H1 (cell line): ENCODE data around the gene GOLGA3. TPM values are rescaled to one million over a fixed set of nuclear protein-coding genes. Genes with fewer than 3 reads are reported as not detected.
"Not testable (repeated sequence)": the region's sequence is repeated elsewhere in the genome, so short reads cannot be mapped to it uniquely, and the experiment has no call there.

Source experiments
- CTCF ChIA-PET: fragments of 300-600 bp; sonication (Branson Sonifier 250); formaldehyde crosslinking; loops from one replicate; lab custom pipeline; 2021; ENCODE audit not compliant: partially characterized antibody; lab: Charles Lee
- POLR2A ChIA-PET: fragments of 300-600 bp; sonication (Branson Sonifier 250); formaldehyde crosslinking; loops from one replicate; lab custom pipeline; 2021; ENCODE audit warnings: inconsistent platforms; ENCODE audit not compliant: partially characterized antibody; lab: Charles Lee
- DNase-seq, 2 experiments: peaks; one replicate each; pipeline versions ENCODE4 v3.0.0 to v3.0.0-alpha.2; 2010 to 2022; ENCODE audit warnings: low spot score in 2 of 2, low read depth in 1 of 2, mixed read lengths in 1 of 2
- FAIRE-seq: peaks from 2 replicates; lab custom pipeline; 2011; peaks lifted over from hg19 to GRCh38; lab: Jason Lieb, UNC
- H2AFZ ChIP-seq: 2 replicates; pipeline ENCODE4 v1.8.1; 2012; ENCODE audit warnings: low read length, inconsistent platforms
- H2AK5ac ChIP-seq: 2 replicates; pipeline ENCODE4 v1.6.1; 2013; ENCODE audit warnings: low read depth, low read length
- H2BK120ac ChIP-seq: replicated peaks from 2 replicates; pipeline ENCODE3; 2013; ENCODE audit warnings: low read depth, low read length, inconsistent platforms
- H2BK12ac ChIP-seq: 2 replicates; pipeline ENCODE4 v1.6.1; 2013; ENCODE audit warnings: low read depth, low read length
- H2BK15ac ChIP-seq: 2 replicates; pipeline ENCODE4 v1.6.1; 2013; ENCODE audit warnings: low read length
- H2BK20ac ChIP-seq: 2 replicates; pipeline ENCODE4 v1.6.1; 2013; ENCODE audit warnings: low read length
- H2BK5ac ChIP-seq: 2 replicates; pipeline ENCODE4 v1.6.1; 2013; ENCODE audit warnings: low read depth, low read length
- H3K14ac ChIP-seq: 2 replicates; pipeline ENCODE4 v1.6.1; 2013; ENCODE audit warnings: inconsistent platforms; ENCODE audit not compliant: insufficient read length
- H3K18ac ChIP-seq: 2 replicates; pipeline ENCODE4 v1.6.1; 2013; ENCODE audit warnings: low read length; ENCODE audit errors: extremely low read depth
- H3K23ac ChIP-seq: 2 replicates; pipeline ENCODE4 v1.6.1; 2013; ENCODE audit warnings: inconsistent platforms; ENCODE audit not compliant: insufficient read length
- H3K23me2 ChIP-seq: 2 replicates; pipeline ENCODE4 v1.6.1; 2013; ENCODE audit warnings: low read depth, low read length
- H3K27ac ChIP-seq: 2 replicates; pipeline ENCODE4 v1.6.1; 2011; ENCODE audit warnings: low read depth, low read length, inconsistent platforms
- H3K27me3 ChIP-seq, 4 experiments: replicated peaks in 1 of 4; 1 replicate in 1 of 4; 2 replicates in 3 of 4; pipeline versions ENCODE4 v1.6.1 to v1.8.1; 2011 to 2013; ENCODE audit warnings: low read length in 3 of 4, mild to moderate bottlenecking in 3 of 4, inconsistent platforms in 2 of 4, mixed read lengths in 2 of 4, moderate library complexity in 1 of 4; ENCODE audit not compliant: control insufficient read depth in 3 of 4, insufficient read depth in 3 of 4; ENCODE audit errors: extremely low read depth in 1 of 4
- H3K36me3 ChIP-seq, 4 experiments: 2 replicates each; pipeline versions ENCODE4 v1.6.1 to v1.8.1; 2011 to 2013; ENCODE audit warnings: mild to moderate bottlenecking in 4 of 4, low read length in 3 of 4, moderate library complexity in 2 of 4, control low read depth in 1 of 4, inconsistent platforms in 1 of 4; ENCODE audit not compliant: insufficient read depth in 4 of 4, control insufficient read depth in 2 of 4
- H3K4ac ChIP-seq: replicated peaks from 2 replicates; pipeline ENCODE3; 2013; ENCODE audit warnings: low read length, low read depth, mixed read lengths, inconsistent platforms; ENCODE audit not compliant: insufficient read length
- H3K4me1 ChIP-seq, 4 experiments: replicated peaks in 1 of 4; 1 replicate in 1 of 4; 2 replicates in 3 of 4; pipeline versions ENCODE4 v1.6.1 to v1.8.1; 2011 to 2013; ENCODE audit warnings: low read length in 3 of 4, inconsistent platforms in 2 of 4, mixed read lengths in 1 of 4; ENCODE audit not compliant: insufficient read depth in 4 of 4, control insufficient read depth in 3 of 4
- H3K4me2 ChIP-seq, 2 experiments: 2 replicates each; pipeline versions ENCODE4 v1.6.1 to v1.8.1; 2011 to 2013; ENCODE audit warnings: low read depth in 2 of 2, low read length in 2 of 2, control low read depth in 1 of 2, inconsistent platforms in 1 of 2, mild to moderate bottlenecking in 1 of 2; ENCODE audit not compliant: insufficient read depth in 1 of 2
- H3K4me3 ChIP-seq, 4 experiments: fragments of 200-600, 300-600 bp in 1 of 4; sonication (generic), shearing (Covaris generic), sonication (Bioruptor Twin) in 1 of 4; 2 replicates each; pipeline versions ENCODE4 v1.5.1 to v1.8.1; 2011 to 2016; ENCODE audit warnings: low read length in 4 of 4, low read depth in 3 of 4, control low read depth in 2 of 4, inconsistent platforms in 2 of 4, mild to moderate bottlenecking in 2 of 4, mixed read lengths in 1 of 4, moderate library complexity in 1 of 4; ENCODE audit not compliant: insufficient read depth in 2 of 4; ENCODE audit errors: extremely low read depth in 1 of 4
- H3K56ac ChIP-seq: replicated peaks from 2 replicates; pipeline ENCODE3; 2013; ENCODE audit warnings: low read depth, mild to moderate bottlenecking, mixed read lengths, low read length, inconsistent platforms; ENCODE audit not compliant: insufficient read length
- H3K79me1 ChIP-seq: 2 replicates; pipeline ENCODE4 v1.6.1; 2013; ENCODE audit warnings: low read depth, low read length, control low read depth
- H3K79me2 ChIP-seq, 2 experiments: 2 replicates each; pipeline versions ENCODE4 v1.6.1 to v1.8.1; 2012 to 2013; ENCODE audit warnings: low read length in 2 of 2, mild to moderate bottlenecking in 2 of 2, inconsistent platforms in 1 of 2; ENCODE audit not compliant: insufficient read depth in 2 of 2, control insufficient read depth in 1 of 2
- H3K9ac ChIP-seq, 4 experiments: replicated peaks in 1 of 4; 1 replicate in 1 of 4; 2 replicates in 3 of 4; pipeline versions ENCODE4 v1.6.1 to v1.8.1; 2011 to 2013; ENCODE audit warnings: low read depth in 3 of 4, low read length in 3 of 4, control low read depth in 2 of 4, mild to moderate bottlenecking in 2 of 4, moderate library complexity in 2 of 4, inconsistent platforms in 1 of 4; ENCODE audit errors: extremely low read depth in 1 of 4
- H3K9me3 ChIP-seq, 2 experiments: 2 replicates each; pipeline versions ENCODE4 v1.6.1 to v1.8.1; 2012 to 2013; ENCODE audit warnings: mild to moderate bottlenecking in 2 of 2, moderate library complexity in 2 of 2, control low read depth in 1 of 2, inconsistent platforms in 1 of 2, low read depth in 1 of 2, low read length in 1 of 2, mixed read lengths in 1 of 2; ENCODE audit not compliant: insufficient read depth in 2 of 2
- H4K20me1 ChIP-seq, 2 experiments: replicated peaks in 1 of 2; 2 replicates each; pipeline versions ENCODE3 to v1.8.1; 2011 to 2013; ENCODE audit warnings: inconsistent platforms in 2 of 2, low read length in 2 of 2, mild to moderate bottlenecking in 1 of 2; ENCODE audit not compliant: insufficient read depth in 2 of 2, control insufficient read depth in 1 of 2
- H4K5ac ChIP-seq: 2 replicates; pipeline ENCODE4 v1.6.1; 2013; ENCODE audit warnings: low read length, low read depth, mixed read lengths, inconsistent platforms; ENCODE audit not compliant: insufficient read length
- H4K8ac ChIP-seq: 2 replicates; pipeline ENCODE4 v1.8.0; 2013; ENCODE audit warnings: mild to moderate bottlenecking, moderate library complexity, low read length, inconsistent platforms; ENCODE audit not compliant: insufficient read depth; ENCODE audit errors: extremely low read depth
- H4K91ac ChIP-seq: replicated peaks from 2 replicates; pipeline ENCODE3; 2013; ENCODE audit warnings: low read length, mixed read lengths, inconsistent platforms; ENCODE audit not compliant: insufficient read length
- WGBS, 2 experiments: shearing (Covaris generic) in 1 of 2; methylation state at CpG; one replicate each; pipeline versions ENCODE4 v1.1.6 to v1.1.7; 2013 to 2015; ENCODE audit warnings: low lambda C conversion rate in 2 of 2, mixed read lengths in 2 of 2, inconsistent platforms in 1 of 2, low coverage in 1 of 2, missing lambda C conversion rate in 1 of 2; ENCODE audit not compliant: insufficient replicate concordance in 2 of 2, insufficient coverage in 1 of 2, insufficient read length in 1 of 2; ENCODE audit errors: extremely low coverage in 1 of 2, missing lambda C conversion rate in 1 of 2; 5-methylcytosine and 5-hydroxymethylcytosine counted together
- polyA plus RNA-seq, 7 experiments: library from polyadenylated mRNA; depleted of rRNA in 3 of 7; stranded (reverse) in 5 of 7; unstranded in 2 of 7; fragments of >200 nt in 5 of 7; fragments of 200-250 nt in 2 of 7; gene quantifications; 1 replicate in 5 of 7; 2 replicates in 1 of 7; 4 replicates in 1 of 7; pipeline versions ENCODE4 v1.2.1 to v1.2.3, GENCODE V29; 2011 to 2013; ENCODE audit warnings: missing spikeins in 2 of 7, mixed read lengths in 2 of 7
- total RNA-seq: library from RNA; stranded (reverse); fragmentation: NEBNext Ultra II Directional; extraction: Animal tissue kit (Norgen Biotek cat#: 25700); gene quantifications from 2 replicates; pipeline ENCODE4 v1.2.1, GENCODE V29; 2021

GOLGA3 gene
- total and polyA plus RNA-seq, 2 of the 8 experiments (the other 6 are each of a cell fraction or from before 2014, with no cell fraction given), result 6.4 to 33.1 TPM

DNA sequence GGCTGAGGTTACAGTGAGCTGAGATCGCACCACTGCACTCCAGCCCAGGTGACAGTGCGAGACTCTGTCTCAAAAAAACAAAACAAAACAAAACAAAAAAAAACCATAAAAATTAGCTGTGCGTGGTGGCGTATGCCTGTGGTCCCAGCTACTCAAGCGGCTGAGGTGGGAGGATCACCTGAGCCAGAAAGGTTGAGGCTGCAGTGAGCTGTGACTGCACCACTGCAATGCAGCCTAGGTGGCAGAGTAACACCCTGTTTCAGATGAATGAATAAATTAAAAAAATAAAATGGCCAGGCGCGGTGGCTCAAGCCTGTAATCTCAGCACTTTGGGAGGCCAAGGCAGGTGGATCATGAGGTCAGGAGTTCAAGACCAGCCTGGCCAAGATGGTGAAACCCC is 75.0 kb downstream of the GOLGA3 start:
- H3K4me2 ChIP-seq, H2BK120ac ChIP-seq, H3K4me3 ChIP-seq, H3K4ac ChIP-seq, FAIRE-seq, H3K27ac ChIP-seq, DNase-seq, H2AK5ac ChIP-seq, H2BK20ac ChIP-seq, H3K4me1 ChIP-seq, H3K23ac ChIP-seq, H2BK5ac ChIP-seq, H3K9me3 ChIP-seq, H2AFZ ChIP-seq, H3K56ac ChIP-seq, H3K18ac ChIP-seq, H2BK15ac ChIP-seq, H2BK12ac ChIP-seq, H4K8ac ChIP-seq, H3K9ac ChIP-seq, H3K23me2 ChIP-seq, H3K27me3 ChIP-seq, H3K79me1 ChIP-seq, H3K14ac ChIP-seq, H4K5ac ChIP-seq, H4K91ac ChIP-seq: not testable (repeated sequence)
- ChIA-PET POLR2A (interaction anchor here (0.6 to 1.5 kb wide), 7 partner anchors 10 to 212 kb away, joined by 3 to 5 read pairs (median 3); no protein-coding TSS in a partner anchor), CTCF (interaction anchor here (0.7 to 3.2 kb wide), 4 partner anchors 9 to 146 kb away, joined by 3 to 9 read pairs (median 4); no protein-coding TSS in a partner anchor)
- Histone ChIP-seq H3K36me3 (peaks cover 16 to 47% (median 34%) of the 10 kb centered on the region in 4 experiments), H3K79me2 (peaks cover 0 to 41% of the 10 kb centered on the region in 2 experiments), H4K20me1 (peaks cover 0 to 16% of the 10 kb centered on the region in 2 experiments)
- WGBS, 2 experiments, result 95% methylated on average over 7 of the region's 7 CpGs; no CpG with 5 or more reads in 1 of the 2 experiments
